Measurements from ENCODE around the gene ADGRF1. TPM values are rescaled to one million over a fixed set of nuclear protein-coding genes. Genes with fewer than 3 reads are reported as not detected.

The ADGRF1 gene
- total RNA-seq, 1 donor from 2014 or later = 12.9 TPM

DNA sequence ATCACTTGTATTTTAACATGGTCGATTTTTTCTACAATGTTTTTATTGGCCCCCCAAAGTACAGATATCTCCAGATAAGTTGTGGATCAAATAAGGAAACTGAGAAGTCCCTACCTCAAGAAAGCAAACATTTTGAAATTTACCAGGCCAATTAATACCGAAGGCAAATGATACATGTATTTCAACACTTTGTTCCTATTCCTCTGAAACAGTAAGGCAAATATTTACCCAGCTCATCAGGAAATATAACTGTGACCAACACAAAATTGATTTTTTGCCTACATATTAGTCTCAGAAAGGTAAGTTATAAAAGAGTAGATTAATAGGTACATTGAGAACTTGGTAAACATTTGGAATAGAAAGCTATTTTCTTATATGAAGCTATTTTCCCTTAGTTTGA lies 69.1 kb downstream of the ADGRF1 start:
- ATAC-seq = no peak

DNA sequence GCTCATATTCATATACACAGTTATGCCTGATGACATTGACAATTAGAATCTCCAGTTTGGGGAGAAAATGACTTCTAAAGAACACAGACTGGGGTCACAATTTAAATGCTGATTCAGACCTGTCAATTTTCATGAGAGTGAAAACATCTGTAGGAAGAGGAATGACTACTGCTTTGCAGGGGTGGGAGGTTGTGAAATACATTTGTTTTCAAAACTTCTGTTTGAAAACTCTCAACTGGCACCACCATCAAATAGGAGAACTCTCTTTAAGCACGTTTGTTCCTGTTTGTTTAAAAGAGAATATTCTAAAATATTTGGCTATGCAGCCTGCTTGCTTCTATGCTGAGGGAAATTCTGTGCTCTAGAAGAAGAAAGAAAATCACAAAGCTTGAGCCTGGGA lies 69.6 kb downstream of the ADGRF1 start:
- intact Hi-C loops (cut with DNase I) = no loop called here
- Histone ChIP-seq H3K36me3 (no peaks in the 10 kb centered on the region), H3K27me3 (no peaks in the 10 kb centered on the region), H3K27ac (no peak overlapping the region), H3K4me1 (peaks cover 10% of the 10 kb centered on the region), H3K9me3 (no peaks in the 10 kb centered on the region), H3K4me3 (no peak overlapping the region)
- ATAC-seq (peak; percentile 59), DNase-seq (no peak)
- no peak for TF ChIP-seq CTCF (IDR thresholded peaks at IDR 0.05)

More for the DNA sequence above, 69.1 kb downstream of the ADGRF1 start:
- no peak for DNase-seq
- no peaks in the 10 kb centered on the region for H3K36me3 ChIP-seq
- no peak overlapping the region for H3K27ac ChIP-seq
- no peak overlapping the region for H3K4me3 ChIP-seq
- no peaks in the 10 kb centered on the region for H3K9me3 ChIP-seq
- intact Hi-C loops (cut with DNase I) = no loop called here
- no peak for TF ChIP-seq CTCF (IDR thresholded peaks at IDR 0.05)
- H3K27me3 ChIP-seq = no peaks in the 10 kb centered on the region
- peaks cover 10% of the 10 kb centered on the region for H3K4me1 ChIP-seq

GRCh38 chr6:46969206-46969605 lies 72.9 kb downstream of the ADGRF1 start:
- no peak overlapping the region for H3K27ac ChIP-seq
- no peaks in the 10 kb centered on the region for H3K36me3 ChIP-seq
- DNase-seq (no peak), ATAC-seq (no peak)
- intact Hi-C loops (cut with DNase I) = no loop called here
- TF ChIP-seq CTCF (IDR thresholded peaks at IDR 0.05) = no peak
- H3K4me1 ChIP-seq = peaks cover 26% of the 10 kb centered on the region
- H3K9me3 ChIP-seq = no peaks in the 10 kb centered on the region
- H3K4me3 ChIP-seq = no peak overlapping the region
- no peaks in the 10 kb centered on the region for H3K27me3 ChIP-seq

- TF ChIP-seq CTCF (IDR thresholded peaks at IDR 0.05) = no peak
- no peak for ATAC-seq
- Histone ChIP-seq H3K36me3 (no peaks in the 10 kb centered on the region), H3K27ac (no peak overlapping the region), H3K9me3 (no peaks in the 10 kb centered on the region), H3K27me3 (no peaks in the 10 kb centered on the region), H3K4me1 (peaks cover 19% of the 10 kb centered on the region), H3K4me3 (no peak overlapping the region)
- intact Hi-C loops (cut with DNase I) = no loop called here
- DNase-seq = no peak
Observed at GRCh38 chr6:46967826-46968349, 74.2 kb downstream of the ADGRF1 start.

DNA sequence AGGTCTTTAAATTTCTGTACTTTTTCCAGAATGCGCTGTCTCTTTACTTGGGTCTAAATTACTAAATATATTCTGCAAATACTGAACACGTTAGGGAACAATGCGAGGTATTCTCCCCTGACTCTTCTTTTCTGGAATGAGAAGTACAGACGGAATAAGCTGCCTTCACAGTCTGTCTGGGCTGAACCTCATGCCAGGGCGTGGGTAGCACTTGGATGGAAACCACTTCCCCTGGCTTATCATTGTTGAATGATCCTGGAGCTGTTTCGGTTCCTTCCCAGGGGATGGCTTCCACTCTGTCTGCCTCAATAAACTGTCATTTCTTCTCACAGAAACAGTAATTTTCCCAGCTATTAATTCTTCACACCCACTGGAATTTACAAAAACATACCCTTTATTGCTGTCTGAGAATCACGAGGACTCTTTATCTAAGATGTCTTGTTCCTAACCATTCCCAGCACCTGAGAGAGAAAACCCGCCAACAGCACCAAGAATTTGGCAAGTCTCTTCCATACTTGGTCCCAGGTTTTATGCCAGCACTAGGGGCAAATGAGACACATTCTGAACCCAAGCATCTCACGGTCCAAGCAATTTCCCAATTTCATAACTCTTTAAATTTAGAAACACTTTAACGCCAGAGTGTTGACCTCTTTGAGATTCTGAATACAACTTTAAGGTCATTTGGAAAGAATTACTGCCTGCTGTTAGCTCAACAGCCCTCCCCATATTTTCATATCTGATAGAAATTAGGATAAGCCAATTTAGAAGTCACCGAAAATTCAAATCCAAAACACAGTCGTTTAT lies 77.2 kb downstream of the ADGRF1 start:
- H3K4me3 ChIP-seq = no peak overlapping the region
- H3K36me3 ChIP-seq = no peaks in the 10 kb centered on the region
- no peaks in the 10 kb centered on the region for H3K9me3 ChIP-seq
- no peak for TF ChIP-seq CTCF (IDR thresholded peaks at IDR 0.05)
- H3K27ac ChIP-seq = peak overlapping the region; percentile 1
- DNase-seq = no peak
- peak; percentile 76 for ATAC-seq
- H3K4me1 ChIP-seq = peaks cover 16% of the 10 kb centered on the region
- no peaks in the 10 kb centered on the region for H3K27me3 ChIP-seq
- intact Hi-C loops (cut with DNase I) = no loop called here
